ENCODE results near the gene OR2M2.

The OR2M2 gene

DNA sequence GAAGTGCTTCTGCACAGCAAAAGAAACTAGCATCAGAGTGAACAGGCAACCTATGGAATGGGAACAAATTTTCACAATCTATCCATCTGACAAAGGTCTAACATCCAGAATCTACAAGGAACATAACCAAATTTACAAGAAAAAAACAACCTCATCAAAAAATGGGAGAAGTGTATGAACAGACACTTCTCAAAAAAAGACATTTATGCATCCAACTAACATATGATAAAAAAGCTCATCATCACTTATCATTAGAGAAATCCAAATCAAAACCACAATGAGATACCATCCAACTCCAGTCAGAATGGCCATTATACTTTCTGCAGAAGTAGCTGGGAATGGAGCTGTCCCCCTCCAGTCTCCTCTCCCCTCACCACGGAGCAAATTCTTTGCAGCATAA lies 19.5 kb downstream of the OR2M2 start:
- H3K9me3 ChIP-seq (ENCODE audit: control insufficient read depth, insufficient read depth, low read length) = no peaks in the 10 kb centered on the region
- no peak overlapping the region for H3K9ac ChIP-seq (ENCODE audit: low read depth, low read length)
- H3K36me3 ChIP-seq (ENCODE audit: insufficient read depth, low read length) = no peaks in the 10 kb centered on the region
- no peaks in the 10 kb centered on the region; the same call in 1 of the 2 replicates for H3K4me1 ChIP-seq (ENCODE audit: insufficient read depth, low read length)

DNA sequence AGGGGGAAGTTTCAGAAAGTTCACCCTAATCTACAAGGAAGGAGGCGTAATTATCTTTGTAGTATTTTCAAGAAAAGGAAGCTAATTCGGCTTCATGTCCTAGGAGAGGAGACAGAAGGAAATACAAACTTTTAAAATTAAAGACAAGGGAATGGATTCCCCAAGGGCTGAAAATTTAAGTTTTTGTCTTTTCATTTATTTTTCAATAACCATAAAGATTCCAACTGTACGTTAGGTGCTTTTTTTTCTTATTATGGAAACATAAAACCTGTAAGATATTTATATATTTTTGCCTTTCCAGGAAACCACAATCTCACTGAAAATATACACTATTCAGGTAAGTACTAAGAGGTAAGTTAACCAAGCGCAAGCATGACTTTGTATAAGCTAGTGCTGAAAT lies 22.3 kb downstream of the OR2M2 start, which contains the start of gene OR2M3:
TSS of gene OR2M3 (plus strand) at position 301 of the 400 bp plus-strand sequence. CDS start 5,803 bp downstream, outside the sequence.
- Histone ChIP-seq H3K9me3 (ENCODE audit: control insufficient read depth, insufficient read depth, low read length) (no peaks in the 10 kb centered on the region), H3K4me1 (ENCODE audit: insufficient read depth, low read length) (no peaks in the 10 kb centered on the region), H3K36me3 (ENCODE audit: insufficient read depth, low read length) (no peaks in the 10 kb centered on the region), H3K9ac (ENCODE audit: low read depth, low read length) (no peak within 1 kb of the TSS)

DNA sequence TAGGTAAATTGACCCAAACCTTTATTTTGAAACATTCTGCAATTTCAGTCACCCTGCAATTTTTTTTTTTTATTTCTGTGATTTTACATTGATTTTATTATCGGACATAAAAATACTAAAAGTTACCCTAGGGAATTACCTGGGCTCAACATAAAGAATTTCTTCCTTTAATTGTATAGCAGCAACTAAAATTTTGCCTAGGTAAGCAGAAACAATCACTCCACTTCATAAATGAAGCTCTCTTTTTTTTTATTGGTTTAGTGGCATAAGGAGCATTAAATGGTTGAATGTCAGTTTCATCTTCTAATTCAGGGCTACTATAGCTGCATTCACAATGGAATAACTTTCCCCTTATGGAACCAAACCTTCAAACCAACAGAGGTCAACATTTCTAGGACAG lies 41.3 kb downstream of the OR2M2 start:
- no peaks in the 10 kb centered on the region for H3K9me3 ChIP-seq (ENCODE audit: control insufficient read depth, insufficient read depth, low read length)
- H3K9ac ChIP-seq (ENCODE audit: low read depth, low read length) = no peak overlapping the region
- no peaks in the 10 kb centered on the region for H3K4me1 ChIP-seq (ENCODE audit: insufficient read depth, low read length)
- H3K36me3 ChIP-seq (ENCODE audit: insufficient read depth, low read length) = no peaks in the 10 kb centered on the region

DNA sequence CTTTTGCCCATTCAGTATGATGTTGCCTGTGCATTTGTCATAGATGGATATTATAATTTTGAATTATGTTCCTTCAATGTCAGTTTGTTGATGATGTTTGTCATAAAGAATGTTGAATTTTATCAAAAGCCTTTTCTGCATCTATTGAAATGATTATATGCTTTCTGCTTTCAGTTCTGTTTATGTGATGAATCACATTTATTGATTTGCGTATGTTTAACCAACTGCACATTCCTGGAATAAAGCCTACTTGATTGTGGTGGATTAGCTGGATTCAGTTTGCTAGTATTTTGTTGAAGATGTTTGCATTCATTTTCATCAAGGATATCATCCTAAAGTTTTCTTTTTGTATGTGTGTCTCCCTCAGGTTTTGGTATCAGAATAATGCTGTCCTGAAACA lies 50.9 kb downstream of the OR2M2 start:
- no peaks in the 10 kb centered on the region for H3K4me1 ChIP-seq (ENCODE audit: insufficient read depth, low read length)
- H3K36me3 ChIP-seq (ENCODE audit: insufficient read depth, low read length) = no peaks in the 10 kb centered on the region
- no peaks in the 10 kb centered on the region for H3K9me3 ChIP-seq (ENCODE audit: control insufficient read depth, insufficient read depth, low read length)
- H3K9ac ChIP-seq (ENCODE audit: low read depth, low read length) = no peak overlapping the region

DNA sequence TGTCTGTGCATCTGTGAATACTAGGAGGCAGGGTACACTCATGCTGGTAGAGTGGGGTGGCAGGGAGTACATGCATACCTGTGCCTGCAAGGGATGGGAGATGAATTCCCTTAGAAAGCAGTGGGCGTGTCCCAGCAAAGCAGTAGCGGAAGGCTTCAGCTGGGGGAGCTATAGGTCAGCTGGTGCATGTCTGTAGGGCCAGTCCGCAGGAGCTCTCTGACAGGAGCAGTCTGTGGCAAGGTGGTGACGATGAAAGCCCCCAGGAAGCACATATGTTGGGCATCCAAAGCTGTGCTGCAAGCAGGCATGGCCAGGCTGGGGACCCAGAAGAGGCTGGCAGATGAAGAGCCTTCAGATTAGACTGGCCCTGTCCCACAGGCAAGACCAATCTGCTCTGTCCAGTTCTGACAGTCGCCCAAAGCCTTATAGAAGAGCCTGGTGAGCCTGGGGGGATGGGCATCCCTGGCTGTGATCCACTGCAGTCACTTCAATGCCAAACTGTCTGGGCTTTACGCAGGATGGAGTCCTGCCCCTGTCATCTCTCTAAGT lies 54.8 kb downstream of the OR2M2 start:
- H3K9ac ChIP-seq (ENCODE audit: low read depth, low read length) = no peak overlapping the region
- no peaks in the 10 kb centered on the region for H3K9me3 ChIP-seq (ENCODE audit: control insufficient read depth, insufficient read depth, low read length)
- H3K4me1 ChIP-seq (ENCODE audit: insufficient read depth, low read length) = no peaks in the 10 kb centered on the region

More for the DNA sequence above, 54.8 kb downstream of the OR2M2 start:
- H3K36me3 ChIP-seq (ENCODE audit: insufficient read depth, low read length) = no peaks in the 10 kb centered on the region

All from ES-I3 (cell line).